ENCODE data around the gene CEP78. TPM values are rescaled to one million over a fixed set of nuclear protein-coding genes. Genes with fewer than 3 reads are reported as not detected.

CEP78 gene
- total and polyA plus RNA-seq, 4 donors: 3.8 to 14.7 (median 7.3) TPM

- 89 to 90% methylated on average over 13 of the region's 13 CpGs for WGBS, 2 donors
- ATAC-seq (ENCODE audit: low FRiP score): no peak
- intact Hi-C loops (cut with DNase I): loop anchor here in 1 of 2 donors (5.0 kb wide), 1 partner anchor 59 kb away; the partner anchor contains the start of gene PSAT1
- peaks cover 0 to under 1% of the 10 kb centered on the region in 2 donors for H3K36me3 ChIP-seq (ENCODE audit: control insufficient read depth in 1 of 2, insufficient read depth in 2 of 2, low read length in 1 of 2)
- no peak overlapping the region for H3K27ac ChIP-seq (ENCODE audit: low read depth in 1 of 2, low read length in 2 of 2)
- no peaks in the 10 kb centered on the region for H3K9me3 ChIP-seq (ENCODE audit: control insufficient read depth, low read length)
- no peak overlapping the region for H3K4me3 ChIP-seq (ENCODE audit: low read length in 2 of 2)
- no peak for DNase-seq
- no peaks in the 10 kb centered on the region for H3K27me3 ChIP-seq (ENCODE audit: control insufficient read depth in 1 of 2, insufficient read depth in 2 of 2, low read length in 1 of 2)
- no peaks in the 10 kb centered on the region for H3K4me1 ChIP-seq (ENCODE audit: control insufficient read depth in 1 of 2, insufficient read depth in 2 of 2, low read length in 2 of 2)
Measured at GRCh38 chr9:78238046-78239038, 2.5 kb downstream of the CEP78 start.

GRCh38 chr9:78239506-78239905, 3.6 kb downstream of the CEP78 start:
- Histone ChIP-seq H3K36me3 (ENCODE audit: control insufficient read depth in 1 of 2, insufficient read depth in 2 of 2, low read length in 1 of 2) (peaks cover 0 to 4% of the 10 kb centered on the region in 2 donors), H3K4me1 (ENCODE audit: control insufficient read depth in 1 of 2, insufficient read depth in 2 of 2, low read length in 2 of 2) (no peaks in the 10 kb centered on the region), H3K4me3 (ENCODE audit: low read length in 2 of 2) (no peak overlapping the region), H3K9me3 (ENCODE audit: control insufficient read depth, low read length) (no peaks in the 10 kb centered on the region), H3K27ac (ENCODE audit: low read depth in 1 of 2, low read length in 2 of 2) (no peak overlapping the region), H3K27me3 (ENCODE audit: control insufficient read depth in 1 of 2, insufficient read depth in 2 of 2, low read length in 1 of 2) (no peaks in the 10 kb centered on the region)
- no peak for ATAC-seq (ENCODE audit: low FRiP score)
- intact Hi-C loops (cut with DNase I): loop anchor here in 1 of 2 donors (5.0 kb wide), 1 partner anchor 58 kb away; the partner anchor contains the start of gene PSAT1
- 56 to 63% methylated on average over 5 of the region's 5 CpGs for WGBS, 2 donors
- DNase-seq: no peak

- Histone ChIP-seq H3K27me3 (ENCODE audit: control insufficient read depth in 1 of 2, insufficient read depth in 2 of 2, low read length in 1 of 2) (no peaks in the 10 kb centered on the region), H3K36me3 (ENCODE audit: control insufficient read depth in 1 of 2, insufficient read depth in 2 of 2, low read length in 1 of 2) (peaks cover 0 to 4% of the 10 kb centered on the region in 2 donors), H3K4me1 (ENCODE audit: control insufficient read depth in 1 of 2, insufficient read depth in 2 of 2, low read length in 2 of 2) (no peaks in the 10 kb centered on the region), H3K9me3 (ENCODE audit: control insufficient read depth, low read length) (no peaks in the 10 kb centered on the region), H3K4me3 (ENCODE audit: low read length in 2 of 2) (no peak overlapping the region), H3K27ac (ENCODE audit: low read depth in 1 of 2, low read length in 2 of 2) (no peak overlapping the region)
- DNase-seq: no peak
- 77 to 90% methylated on average over 4 of the region's 4 CpGs for WGBS, 2 donors
- no peak for ATAC-seq (ENCODE audit: low FRiP score)
- intact Hi-C loops (cut with DNase I): no loop called here
Measured at GRCh38 chr9:78242041-78242440, 6.2 kb downstream of the CEP78 start.

- no peaks in the 10 kb centered on the region for H3K4me1 ChIP-seq (ENCODE audit: control insufficient read depth in 1 of 2, insufficient read depth in 2 of 2, low read length in 2 of 2)
- WGBS, 2 donors: 98 to 100% methylated on average over 1 of the region's 1 CpG
- no peaks in the 10 kb centered on the region for H3K9me3 ChIP-seq (ENCODE audit: control insufficient read depth, low read length)
- H3K27me3 ChIP-seq (ENCODE audit: control insufficient read depth in 1 of 2, insufficient read depth in 2 of 2, low read length in 1 of 2): no peaks in the 10 kb centered on the region
- ATAC-seq (ENCODE audit: low FRiP score) (no peak), DNase-seq (no peak)
- H3K27ac ChIP-seq (ENCODE audit: low read depth in 1 of 2, low read length in 2 of 2): no peak overlapping the region
- peaks cover 0 to 4% of the 10 kb centered on the region in 2 donors for H3K36me3 ChIP-seq (ENCODE audit: control insufficient read depth in 1 of 2, insufficient read depth in 2 of 2, low read length in 1 of 2)
- H3K4me3 ChIP-seq (ENCODE audit: low read length in 2 of 2): no peak overlapping the region
- intact Hi-C loops (cut with DNase I): loop anchor here in 1 of 2 donors (1.0 kb wide), 1 partner anchor 49 kb away; no protein-coding TSS in a partner anchor
Measured at GRCh38 chr9:78243130-78243529, 7.3 kb downstream of the CEP78 start.

- Histone ChIP-seq H3K27ac (ENCODE audit: low read depth in 1 of 2, low read length in 2 of 2) (no peak overlapping the region), H3K36me3 (ENCODE audit: control insufficient read depth in 1 of 2, insufficient read depth in 2 of 2, low read length in 1 of 2) (peaks cover 0 to 4% of the 10 kb centered on the region in 2 donors), H3K4me3 (ENCODE audit: low read length in 2 of 2) (no peak overlapping the region), H3K27me3 (ENCODE audit: control insufficient read depth in 1 of 2, insufficient read depth in 2 of 2, low read length in 1 of 2) (no peaks in the 10 kb centered on the region), H3K4me1 (ENCODE audit: control insufficient read depth in 1 of 2, insufficient read depth in 2 of 2, low read length in 2 of 2) (no peaks in the 10 kb centered on the region), H3K9me3 (ENCODE audit: control insufficient read depth, low read length) (no peaks in the 10 kb centered on the region)
- WGBS, 2 donors: 70 to 78% methylated on average over 1 of the region's 1 CpG
- intact Hi-C loops (cut with DNase I): no loop called here
- no peak for ATAC-seq (ENCODE audit: low FRiP score)
- DNase-seq: no peak
Measured at GRCh38 chr9:78245401-78245800, 9.5 kb downstream of the CEP78 start.

- Histone ChIP-seq H3K4me1 (ENCODE audit: control insufficient read depth in 1 of 2, insufficient read depth in 2 of 2, low read length in 2 of 2) (no peaks in the 10 kb centered on the region), H3K9me3 (ENCODE audit: control insufficient read depth, low read length) (no peaks in the 10 kb centered on the region), H3K36me3 (ENCODE audit: control insufficient read depth in 1 of 2, insufficient read depth in 2 of 2, low read length in 1 of 2) (peaks cover 0 to 2% of the 10 kb centered on the region in 2 donors), H3K27ac (ENCODE audit: low read depth in 1 of 2, low read length in 2 of 2) (no peak overlapping the region), H3K27me3 (ENCODE audit: control insufficient read depth in 1 of 2, insufficient read depth in 2 of 2, low read length in 1 of 2) (no peaks in the 10 kb centered on the region), H3K4me3 (ENCODE audit: low read length in 2 of 2) (no peak overlapping the region)
- 96 to 98% methylated on average over 1 of the region's 1 CpG for WGBS, 2 donors
- intact Hi-C loops (cut with DNase I): no loop called here
- DNase-seq (no peak), ATAC-seq (ENCODE audit: low FRiP score) (no peak)
Measured at GRCh38 chr9:78248635-78249034, 12.8 kb downstream of the CEP78 start.

- no peaks in the 10 kb centered on the region for H3K9me3 ChIP-seq (ENCODE audit: control insufficient read depth, low read length)
- ATAC-seq (ENCODE audit: low FRiP score) (no peak), DNase-seq (no peak)
- H3K27ac ChIP-seq (ENCODE audit: low read depth in 1 of 2, low read length in 2 of 2): no peak overlapping the region
- H3K36me3 ChIP-seq (ENCODE audit: control insufficient read depth in 1 of 2, insufficient read depth in 2 of 2, low read length in 1 of 2): no peaks in the 10 kb centered on the region
- intact Hi-C loops (cut with DNase I): no loop called here
- no peaks in the 10 kb centered on the region for H3K4me1 ChIP-seq (ENCODE audit: control insufficient read depth in 1 of 2, insufficient read depth in 2 of 2, low read length in 2 of 2)
- no peaks in the 10 kb centered on the region for H3K27me3 ChIP-seq (ENCODE audit: control insufficient read depth in 1 of 2, insufficient read depth in 2 of 2, low read length in 1 of 2)
- H3K4me3 ChIP-seq (ENCODE audit: low read length in 2 of 2): no peak overlapping the region
Measured at GRCh38 chr9:78249542-78249941, 13.7 kb downstream of the CEP78 start.

- DNase-seq (no peak), ATAC-seq (ENCODE audit: low FRiP score) (no peak)
- Histone ChIP-seq H3K27me3 (ENCODE audit: control insufficient read depth in 1 of 2, insufficient read depth in 2 of 2, low read length in 1 of 2) (no peaks in the 10 kb centered on the region), H3K4me1 (ENCODE audit: control insufficient read depth in 1 of 2, insufficient read depth in 2 of 2, low read length in 2 of 2) (no peaks in the 10 kb centered on the region), H3K9me3 (ENCODE audit: control insufficient read depth, low read length) (no peaks in the 10 kb centered on the region), H3K27ac (ENCODE audit: low read depth in 1 of 2, low read length in 2 of 2) (no peak overlapping the region), H3K4me3 (ENCODE audit: low read length in 2 of 2) (no peak overlapping the region), H3K36me3 (ENCODE audit: control insufficient read depth in 1 of 2, insufficient read depth in 2 of 2, low read length in 1 of 2) (no peaks in the 10 kb centered on the region)
- WGBS, 2 donors: 95 to 96% methylated on average over 1 of the region's 1 CpG
- intact Hi-C loops (cut with DNase I): no loop called here
Measured at GRCh38 chr9:78252616-78253015, 16.7 kb downstream of the CEP78 start.

GRCh38 chr9:78253285-78253684, 17.4 kb downstream of the CEP78 start:
- DNase-seq (no peak), ATAC-seq (ENCODE audit: low FRiP score) (no peak)
- Histone ChIP-seq H3K36me3 (ENCODE audit: control insufficient read depth in 1 of 2, insufficient read depth in 2 of 2, low read length in 1 of 2) (no peaks in the 10 kb centered on the region), H3K27me3 (ENCODE audit: control insufficient read depth in 1 of 2, insufficient read depth in 2 of 2, low read length in 1 of 2) (no peaks in the 10 kb centered on the region), H3K4me1 (ENCODE audit: control insufficient read depth in 1 of 2, insufficient read depth in 2 of 2, low read length in 2 of 2) (no peaks in the 10 kb centered on the region), H3K9me3 (ENCODE audit: control insufficient read depth, low read length) (no peaks in the 10 kb centered on the region), H3K4me3 (ENCODE audit: low read length in 2 of 2) (no peak overlapping the region), H3K27ac (ENCODE audit: low read depth in 1 of 2, low read length in 2 of 2) (no peak overlapping the region)
- intact Hi-C loops (cut with DNase I): no loop called here
- 70 to 73% methylated on average over 4 of the region's 4 CpGs for WGBS, 2 donors
